GM12873 (cell line): ENCODE results near the gene CD180.

Experiments used
- TF ChIP-seq, protein P1 (sequence below): IDR thresholded peaks from 2 replicates; pipeline ENCODE4 v1.5.1; 2012; ENCODE audit warnings: low read depth, mild to moderate bottlenecking, moderate library complexity, low read length, control low read depth; ENCODE audit not compliant: insufficient read depth; ENCODE audit errors: missing control alignments

CD180 gene

GRCh38 chr5:67221487-67222242, 25.1 kb upstream of the CD180 start:
- TF ChIP-seq, protein P1, sequence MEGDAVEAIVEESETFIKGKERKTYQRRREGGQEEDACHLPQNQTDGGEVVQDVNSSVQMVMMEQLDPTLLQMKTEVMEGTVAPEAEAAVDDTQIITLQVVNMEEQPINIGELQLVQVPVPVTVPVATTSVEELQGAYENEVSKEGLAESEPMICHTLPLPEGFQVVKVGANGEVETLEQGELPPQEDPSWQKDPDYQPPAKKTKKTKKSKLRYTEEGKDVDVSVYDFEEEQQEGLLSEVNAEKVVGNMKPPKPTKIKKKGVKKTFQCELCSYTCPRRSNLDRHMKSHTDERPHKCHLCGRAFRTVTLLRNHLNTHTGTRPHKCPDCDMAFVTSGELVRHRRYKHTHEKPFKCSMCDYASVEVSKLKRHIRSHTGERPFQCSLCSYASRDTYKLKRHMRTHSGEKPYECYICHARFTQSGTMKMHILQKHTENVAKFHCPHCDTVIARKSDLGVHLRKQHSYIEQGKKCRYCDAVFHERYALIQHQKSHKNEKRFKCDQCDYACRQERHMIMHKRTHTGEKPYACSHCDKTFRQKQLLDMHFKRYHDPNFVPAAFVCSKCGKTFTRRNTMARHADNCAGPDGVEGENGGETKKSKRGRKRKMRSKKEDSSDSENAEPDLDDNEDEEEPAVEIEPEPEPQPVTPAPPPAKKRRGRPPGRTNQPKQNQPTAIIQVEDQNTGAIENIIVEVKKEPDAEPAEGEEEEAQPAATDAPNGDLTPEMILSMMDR = no peak

GRCh38 chr5:67216564-67216963, 20.0 kb upstream of the CD180 start:
- TF ChIP-seq, protein P1 = no peak

DNA sequence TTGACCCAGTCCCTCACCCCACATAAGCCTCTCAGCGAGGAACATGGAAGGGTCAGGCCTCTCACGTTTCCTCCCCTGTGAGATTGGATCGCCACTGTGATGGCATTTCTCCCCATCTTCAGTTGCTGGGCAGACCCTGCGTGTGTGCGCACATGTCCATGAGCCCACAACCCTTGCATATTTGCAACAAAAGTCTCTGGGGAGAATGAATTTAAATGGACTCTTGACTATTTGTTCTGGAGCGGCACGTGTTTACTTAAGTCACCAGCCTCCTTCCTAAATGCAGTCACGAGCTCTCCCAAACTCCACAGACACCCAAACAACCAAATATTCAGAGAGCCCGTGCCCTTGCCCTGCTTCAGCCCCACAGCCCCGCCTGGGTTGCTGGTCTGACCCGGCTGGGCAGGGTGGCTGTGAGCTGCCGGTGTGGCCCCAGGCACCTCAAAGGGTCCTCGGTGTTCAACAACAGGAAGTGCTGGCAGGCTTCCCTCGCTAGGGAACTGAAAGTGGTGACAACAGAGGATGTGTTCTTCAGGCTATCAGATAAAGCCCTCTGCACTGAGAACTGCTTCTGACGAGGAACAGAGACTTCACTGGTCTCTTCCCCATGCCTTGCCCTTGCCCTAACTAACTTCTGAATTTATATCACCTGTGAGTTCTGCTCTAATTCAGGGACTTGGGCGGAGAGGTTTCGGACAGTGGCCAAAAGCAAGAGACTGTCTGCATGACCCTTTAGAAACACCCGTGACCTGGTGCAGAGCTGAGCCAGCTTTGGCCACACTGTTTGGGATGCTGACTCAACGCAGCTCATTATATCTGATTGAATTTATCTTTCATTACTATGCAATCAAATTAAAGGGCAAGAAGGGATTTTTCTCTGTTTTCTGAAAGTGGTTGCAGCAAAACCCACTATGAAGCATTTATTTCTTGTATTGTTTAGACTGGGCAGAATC, 19.2 kb upstream of the CD180 start:
- TF ChIP-seq, protein P1 = no peak

- TF ChIP-seq, protein P1 = peak; percentile 4
Measured at GRCh38 chr5:67214707-67215447, 18.3 kb upstream of the CD180 start.

GRCh38 chr5:67214036-67214435, 17.4 kb upstream of the CD180 start:
- TF ChIP-seq, protein P1 = no peak

- TF ChIP-seq, protein P1 = no peak
Measured at GRCh38 chr5:67211926-67212325, 15.3 kb upstream of the CD180 start.
